ENCODE results near the gene FRK.

Gene FRK

DNA sequence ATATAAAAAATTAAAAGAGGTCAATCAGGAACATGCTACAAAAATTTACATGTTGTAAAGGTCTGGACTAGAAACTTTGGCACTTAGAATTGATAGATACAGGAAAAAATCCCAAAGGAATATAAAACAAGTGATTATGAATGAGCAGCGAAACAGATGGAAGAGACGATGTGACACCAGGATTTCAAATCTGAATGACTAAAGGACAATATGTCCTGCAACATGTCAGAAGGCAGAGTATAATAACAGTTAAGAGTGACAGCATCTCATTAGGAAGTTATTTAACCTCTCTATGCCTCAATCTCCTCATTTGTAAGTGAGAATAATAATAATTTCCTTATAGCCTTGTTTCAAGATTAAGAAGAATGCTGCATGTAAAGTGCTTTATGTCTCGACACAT is 50.3 kb downstream of the FRK start:
- DNase-seq, result no peak
- Histone ChIP-seq H2AFZ (ENCODE audit: insufficient read depth, low read length, poor library complexity) (no peak overlapping the region), H3K4ac (ENCODE audit: low read depth, low read length) (no peak overlapping the region), H3K23ac (ENCODE audit: low read length) (no peak overlapping the region), H2BK120ac (ENCODE audit: insufficient read depth, low read length, poor library complexity) (no peak overlapping the region), H3K27me3 (ENCODE audit: insufficient read depth, low read length) (no peaks in the 10 kb centered on the region), H4K12ac (ENCODE audit: low read depth, low read length) (no peak overlapping the region), H3K4me1 (ENCODE audit: control insufficient read depth in 1 of 2, insufficient read depth in 2 of 2, low read length in 2 of 2) (no peaks in the 10 kb centered on the region), H2BK12ac (ENCODE audit: low read length) (no peak overlapping the region), H4K91ac (ENCODE audit: low read depth, low read length) (no peak overlapping the region), H3K9me3 (ENCODE audit: insufficient read depth, low read depth, low read length) (no peaks in the 10 kb centered on the region), H3K18ac (ENCODE audit: low read length) (no peak overlapping the region), H3K9ac (ENCODE audit: low read length) (no peak overlapping the region), H3K79me1 (ENCODE audit: low read length) (no peaks in the 10 kb centered on the region), H3K27ac (ENCODE audit: low read depth, low read length) (no peak overlapping the region), H3K14ac (ENCODE audit: low read length) (no peak overlapping the region), H4K8ac (ENCODE audit: low read depth, low read length) (no peak overlapping the region), H3K4me3 (ENCODE audit: low read depth, low read length) (no peak overlapping the region), H2AK5ac (ENCODE audit: low read length) (no peak overlapping the region), H3K36me3 (ENCODE audit: control insufficient read depth in 1 of 2, insufficient read depth in 2 of 2, low read length in 2 of 2) (no peaks in the 10 kb centered on the region), H2BK5ac (ENCODE audit: low read depth, low read length, poor library complexity) (no peak overlapping the region), H3K4me2 (ENCODE audit: low read length) (no peak overlapping the region), H3K79me2 (ENCODE audit: control insufficient read depth, insufficient read depth, low read length, poor library complexity) (no peaks in the 10 kb centered on the region)
- no CpG with 5 or more reads among the region's 3 CpGs for WGBS (ENCODE audit: extremely low coverage, insufficient coverage, insufficient read length)

DNA sequence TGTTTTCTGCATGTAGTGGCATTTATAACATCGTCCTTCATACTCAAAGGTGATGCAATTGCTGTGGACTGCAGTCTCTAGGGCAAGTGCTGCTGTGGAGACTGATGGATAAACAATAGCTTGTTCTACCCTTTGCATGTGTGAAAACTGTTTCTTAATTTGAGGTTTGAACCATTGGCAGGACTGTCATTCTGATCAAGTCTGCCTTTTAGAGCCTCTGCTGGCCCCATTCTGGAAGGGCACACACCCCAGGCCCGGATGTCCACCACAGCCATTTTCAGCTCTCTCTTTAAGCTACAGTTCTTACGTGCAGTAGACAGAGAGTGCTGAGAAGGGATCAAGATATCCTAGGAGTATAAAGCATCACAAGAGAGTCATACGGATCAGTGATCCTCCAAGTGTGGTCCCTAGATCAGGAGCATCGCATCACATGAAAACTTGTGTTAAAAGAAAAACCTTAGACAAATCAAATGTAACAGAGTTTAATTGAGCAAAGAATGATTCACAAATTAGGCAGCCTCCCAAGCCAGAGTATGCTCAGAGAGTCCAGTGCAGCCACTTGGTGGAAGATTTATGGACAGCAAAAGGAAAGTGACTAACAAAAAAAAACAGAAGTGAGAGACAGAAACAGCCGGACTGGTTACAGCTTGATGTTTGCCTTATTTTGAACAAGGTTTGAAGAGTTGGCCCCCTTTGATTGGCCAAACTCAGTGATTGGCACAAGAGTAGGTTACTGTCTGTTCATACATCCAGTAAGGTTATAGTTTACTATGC is 52.0 kb downstream of the FRK start:
- no peaks in the 10 kb centered on the region for H3K9me3 ChIP-seq (ENCODE audit: insufficient read depth, low read depth, low read length)
- H3K79me2 ChIP-seq (ENCODE audit: control insufficient read depth, insufficient read depth, low read length, poor library complexity), result no peaks in the 10 kb centered on the region
- no peak overlapping the region for H2AK5ac ChIP-seq (ENCODE audit: low read length)
- no peak overlapping the region for H3K4ac ChIP-seq (ENCODE audit: low read depth, low read length)
- no peak overlapping the region for H2BK120ac ChIP-seq (ENCODE audit: insufficient read depth, low read length, poor library complexity)
- H3K14ac ChIP-seq (ENCODE audit: low read length), result no peak overlapping the region
- H3K27me3 ChIP-seq (ENCODE audit: insufficient read depth, low read length), result no peaks in the 10 kb centered on the region
- no peak overlapping the region for H2BK12ac ChIP-seq (ENCODE audit: low read length)
- no peak overlapping the region for H3K23ac ChIP-seq (ENCODE audit: low read length)
- no peaks in the 10 kb centered on the region for H3K79me1 ChIP-seq (ENCODE audit: low read length)
- H2AFZ ChIP-seq (ENCODE audit: insufficient read depth, low read length, poor library complexity), result no peak overlapping the region
- no peak overlapping the region for H3K27ac ChIP-seq (ENCODE audit: low read depth, low read length)
- no peak for DNase-seq
- H3K9ac ChIP-seq (ENCODE audit: low read length), result no peak overlapping the region
- no peaks in the 10 kb centered on the region for H3K36me3 ChIP-seq (ENCODE audit: control insufficient read depth in 1 of 2, insufficient read depth in 2 of 2, low read length in 2 of 2)
- no peak overlapping the region for H3K4me3 ChIP-seq (ENCODE audit: low read depth, low read length)
- H3K18ac ChIP-seq (ENCODE audit: low read length), result no peak overlapping the region
- no peak overlapping the region for H4K8ac ChIP-seq (ENCODE audit: low read depth, low read length)
- H2BK5ac ChIP-seq (ENCODE audit: low read depth, low read length, poor library complexity), result no peak overlapping the region
- no peaks in the 10 kb centered on the region for H3K4me1 ChIP-seq (ENCODE audit: control insufficient read depth in 1 of 2, insufficient read depth in 2 of 2, low read length in 2 of 2)
- H4K91ac ChIP-seq (ENCODE audit: low read depth, low read length), result no peak overlapping the region
- no peak overlapping the region for H3K4me2 ChIP-seq (ENCODE audit: low read length)
- H4K12ac ChIP-seq (ENCODE audit: low read depth, low read length), result no peak overlapping the region
- WGBS (ENCODE audit: extremely low coverage, insufficient coverage, insufficient read length), result no CpG with 5 or more reads among the region's 6 CpGs

DNA sequence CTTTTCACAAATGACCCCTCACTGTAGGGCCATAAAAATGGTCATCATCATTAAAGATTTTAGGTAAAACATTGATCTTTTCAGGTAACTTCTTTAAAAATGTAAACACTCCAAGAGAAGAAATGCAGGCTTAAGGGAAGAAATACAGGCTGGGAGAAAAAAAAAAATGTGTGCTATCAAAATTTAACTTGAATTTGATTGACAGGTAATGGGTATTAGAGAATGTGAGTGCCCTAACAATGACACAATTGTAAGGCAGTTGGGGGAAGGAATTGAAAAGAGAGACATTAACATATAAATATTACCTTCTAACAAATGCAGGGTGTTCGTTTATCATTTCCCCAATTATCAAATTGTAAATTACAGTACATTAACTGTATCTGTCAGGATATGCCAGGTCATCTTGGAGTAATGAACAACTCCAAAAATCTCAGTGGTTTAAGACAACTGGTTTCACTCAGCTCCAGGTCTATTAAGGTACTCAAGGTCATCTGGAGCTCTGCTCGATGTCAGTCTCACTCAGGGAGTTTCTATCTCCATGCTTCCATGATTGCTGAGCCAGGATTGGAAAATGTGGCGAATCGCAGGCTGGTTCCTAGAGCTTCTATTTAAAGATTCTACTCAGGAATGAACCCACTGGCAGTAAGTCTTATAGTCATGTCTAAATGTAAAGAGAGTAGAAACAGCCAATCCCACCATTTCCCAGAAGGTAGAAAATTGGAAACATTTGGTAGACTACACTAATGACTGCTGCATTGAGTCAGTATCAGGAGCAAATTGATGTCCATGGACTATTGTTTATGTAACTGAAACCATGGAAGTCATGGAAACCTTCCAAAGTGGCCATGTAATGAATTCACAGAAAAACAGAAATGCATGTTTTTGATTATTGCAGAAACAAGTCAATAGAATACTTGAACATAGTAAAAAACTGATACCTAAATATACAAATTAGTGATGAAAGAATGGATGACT is 55.6 kb downstream of the FRK start:
- H3K23ac ChIP-seq (ENCODE audit: low read length), result no peak overlapping the region
- no peak for DNase-seq
- H2BK12ac ChIP-seq (ENCODE audit: low read length), result no peak overlapping the region
- H2BK5ac ChIP-seq (ENCODE audit: low read depth, low read length, poor library complexity), result no peak overlapping the region
- no peaks in the 10 kb centered on the region for H3K4me1 ChIP-seq (ENCODE audit: control insufficient read depth in 1 of 2, insufficient read depth in 2 of 2, low read length in 2 of 2)
- no peaks in the 10 kb centered on the region for H3K9me3 ChIP-seq (ENCODE audit: insufficient read depth, low read depth, low read length)
- no peak overlapping the region for H4K91ac ChIP-seq (ENCODE audit: low read depth, low read length)
- no peak overlapping the region for H3K14ac ChIP-seq (ENCODE audit: low read length)
- no peak overlapping the region for H3K27ac ChIP-seq (ENCODE audit: low read depth, low read length)
- H4K8ac ChIP-seq (ENCODE audit: low read depth, low read length), result no peak overlapping the region
- H3K79me2 ChIP-seq (ENCODE audit: control insufficient read depth, insufficient read depth, low read length, poor library complexity), result no peaks in the 10 kb centered on the region
- no peak overlapping the region for H4K12ac ChIP-seq (ENCODE audit: low read depth, low read length)
- no CpG with 5 or more reads among the region's 4 CpGs for WGBS (ENCODE audit: extremely low coverage, insufficient coverage, insufficient read length)
- H2AK5ac ChIP-seq (ENCODE audit: low read length), result no peak overlapping the region
- no peaks in the 10 kb centered on the region for H3K36me3 ChIP-seq (ENCODE audit: control insufficient read depth in 1 of 2, insufficient read depth in 2 of 2, low read length in 2 of 2)
- H3K4me2 ChIP-seq (ENCODE audit: low read length), result no peak overlapping the region
- no peaks in the 10 kb centered on the region for H3K79me1 ChIP-seq (ENCODE audit: low read length)
- no peak overlapping the region for H3K18ac ChIP-seq (ENCODE audit: low read length)
- H3K9ac ChIP-seq (ENCODE audit: low read length), result no peak overlapping the region
- H3K4me3 ChIP-seq (ENCODE audit: low read depth, low read length), result no peak overlapping the region
- no peak overlapping the region for H3K4ac ChIP-seq (ENCODE audit: low read depth, low read length)
- no peaks in the 10 kb centered on the region for H3K27me3 ChIP-seq (ENCODE audit: insufficient read depth, low read length)
- no peak overlapping the region for H2AFZ ChIP-seq (ENCODE audit: insufficient read depth, low read length, poor library complexity)
- H2BK120ac ChIP-seq (ENCODE audit: insufficient read depth, low read length, poor library complexity), result no peak overlapping the region

DNA sequence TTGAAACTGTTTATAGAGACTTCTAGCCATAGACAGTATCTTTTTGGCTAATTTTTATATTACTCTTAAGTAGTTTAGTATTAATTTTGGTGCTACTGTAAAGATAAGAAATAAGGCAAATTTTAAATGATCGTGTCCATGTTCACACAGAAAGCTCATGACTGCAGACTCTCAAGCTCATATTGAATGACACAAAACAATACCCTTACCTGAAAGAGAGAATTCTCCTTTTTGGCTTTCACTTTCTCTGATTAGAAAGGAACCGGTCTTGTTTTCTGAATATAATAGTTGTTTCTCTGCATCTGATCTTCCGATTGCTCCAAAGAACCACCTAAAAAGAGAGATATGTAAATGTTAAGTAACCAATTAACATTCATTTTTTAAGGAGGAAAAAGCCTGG is 57.0 kb downstream of the FRK start:
- Histone ChIP-seq H3K79me1 (ENCODE audit: low read length) (no peaks in the 10 kb centered on the region), H3K9me3 (ENCODE audit: insufficient read depth, low read depth, low read length) (no peaks in the 10 kb centered on the region), H3K9ac (ENCODE audit: low read length) (no peak overlapping the region), H4K12ac (ENCODE audit: low read depth, low read length) (no peak overlapping the region), H2AK5ac (ENCODE audit: low read length) (no peak overlapping the region), H3K23ac (ENCODE audit: low read length) (no peak overlapping the region), H3K36me3 (ENCODE audit: control insufficient read depth in 1 of 2, insufficient read depth in 2 of 2, low read length in 2 of 2) (no peaks in the 10 kb centered on the region), H2AFZ (ENCODE audit: insufficient read depth, low read length, poor library complexity) (no peak overlapping the region), H2BK120ac (ENCODE audit: insufficient read depth, low read length, poor library complexity) (no peak overlapping the region), H3K14ac (ENCODE audit: low read length) (no peak overlapping the region), H4K91ac (ENCODE audit: low read depth, low read length) (no peak overlapping the region), H3K4me2 (ENCODE audit: low read length) (no peak overlapping the region), H3K4ac (ENCODE audit: low read depth, low read length) (no peak overlapping the region), H2BK12ac (ENCODE audit: low read length) (no peak overlapping the region), H3K4me3 (ENCODE audit: low read depth, low read length) (no peak overlapping the region), H3K27me3 (ENCODE audit: insufficient read depth, low read length) (no peaks in the 10 kb centered on the region), H4K8ac (ENCODE audit: low read depth, low read length) (no peak overlapping the region), H3K18ac (ENCODE audit: low read length) (no peak overlapping the region), H2BK5ac (ENCODE audit: low read depth, low read length, poor library complexity) (no peak overlapping the region), H3K27ac (ENCODE audit: low read depth, low read length) (no peak overlapping the region), H3K79me2 (ENCODE audit: control insufficient read depth, insufficient read depth, low read length, poor library complexity) (no peaks in the 10 kb centered on the region), H3K4me1 (ENCODE audit: control insufficient read depth in 1 of 2, insufficient read depth in 2 of 2, low read length in 2 of 2) (no peaks in the 10 kb centered on the region)
- WGBS (ENCODE audit: extremely low coverage, insufficient coverage, insufficient read length), result no CpG with 5 or more reads among the region's 3 CpGs
- no peak for DNase-seq

Data from trophoblast cell (in vitro differentiated cells and primary cell).